ENCODE data around the gene AEBP1. TPM values are rescaled to one million over a fixed set of nuclear protein-coding genes. Genes with fewer than 3 reads are reported as not detected.

The AEBP1 gene
- total and polyA plus RNA-seq, 2 donors (not counting 1 experiment from before 2014, with no cell fraction given): 44.4 to 133 TPM

DNA sequence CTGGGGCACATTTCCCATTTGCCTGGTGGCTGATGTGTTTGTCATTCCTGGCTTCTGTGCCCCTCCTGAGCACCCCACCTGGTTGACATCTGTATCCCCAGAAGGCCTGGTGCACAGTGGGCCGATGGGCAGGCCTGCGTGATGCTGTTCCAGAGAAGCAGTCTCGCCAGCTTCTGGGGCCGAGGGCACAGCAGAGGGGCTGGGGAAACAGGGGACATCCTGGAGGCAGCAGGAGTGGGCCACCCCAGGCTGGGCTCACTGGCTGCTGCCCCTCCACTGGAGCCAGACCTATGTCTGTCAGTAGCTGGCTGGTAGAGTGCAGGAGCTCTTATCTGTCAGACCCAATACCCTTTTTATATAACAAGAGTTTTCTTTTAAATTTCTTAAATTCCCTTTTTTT lies 37.9 kb downstream of the AEBP1 start:
- H3K4me3 ChIP-seq (replicated peaks in 1 of 4; ENCODE audit: control extremely low read depth in 1 of 4, insufficient read depth in 1 of 4, low read depth in 3 of 4, low read length in 4 of 4): no peak overlapping the region
- H3K79me2 ChIP-seq (ENCODE audit: control insufficient read depth, insufficient read depth, low read length): no peaks in the 10 kb centered on the region
- no peaks in the 10 kb centered on the region for H3K9me3 ChIP-seq (ENCODE audit: control insufficient read depth, insufficient read depth, low read depth, low read length)
- no peak overlapping the region for H3K9ac ChIP-seq (ENCODE audit: insufficient read depth, low read length)
- TF ChIP-seq CTCF (conservative IDR thresholded peaks at IDR 0.05 in 1 of 2, IDR thresholded peaks at IDR 0.05 in 1 of 2; ENCODE audit: low read depth in 1 of 2, low read length in 2 of 2) (no peak), EZH2 (IDR thresholded peaks at IDR 0.05; ENCODE audit: low read length, missing control alignments) (no peak)
- no peaks in the 10 kb centered on the region for H3K4me1 ChIP-seq (ENCODE audit: control insufficient read depth, extremely low read depth, insufficient read depth, low read length)
- no peak overlapping the region for H2AFZ ChIP-seq (ENCODE audit: low read length)
- no peak overlapping the region for H3K4me2 ChIP-seq (ENCODE audit: extremely low read depth, insufficient read depth, low read length)
- H3K27me3 ChIP-seq (ENCODE audit: control insufficient read depth, insufficient read depth, low read length): peaks cover 19% of the 10 kb centered on the region
- no peaks in the 10 kb centered on the region for H3K36me3 ChIP-seq (ENCODE audit: control insufficient read depth, insufficient read depth, low read length)
- H4K20me1 ChIP-seq (ENCODE audit: control insufficient read depth, extremely low read depth, insufficient read depth, low read length): no peaks in the 10 kb centered on the region
- no peak for DNase-seq (ENCODE audit: low read depth in 2 of 2)
- H3K27ac ChIP-seq (ENCODE audit: insufficient read depth, low read length): no peak overlapping the region

DNA sequence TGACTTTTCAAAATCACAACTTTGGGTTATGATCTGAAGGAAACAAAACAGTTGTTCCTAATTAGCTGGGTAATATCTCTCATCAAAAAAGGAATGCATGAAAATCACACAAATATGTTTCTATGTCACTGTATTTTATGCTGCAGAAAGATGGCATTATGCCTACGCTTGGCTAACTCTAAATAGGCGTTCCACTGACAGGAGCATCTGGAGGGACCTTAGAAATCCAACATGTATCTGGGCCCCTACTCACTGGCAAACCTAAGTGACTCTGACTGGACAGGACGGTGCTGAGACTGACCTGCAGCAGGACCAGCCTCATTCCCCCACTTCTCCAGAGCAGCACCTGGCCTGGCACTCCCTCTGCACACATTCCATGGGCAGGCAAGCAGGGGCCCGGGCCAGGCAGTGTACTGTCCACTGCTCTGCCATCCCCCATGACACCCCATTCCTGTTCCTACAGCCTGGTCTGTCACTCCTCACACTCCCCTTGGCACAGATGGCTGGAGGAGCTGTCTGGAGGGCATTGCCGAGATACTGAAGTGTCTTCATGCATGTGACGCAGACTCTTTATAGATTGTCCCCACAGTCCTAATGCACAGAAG lies 39.6 kb downstream of the AEBP1 start:
- no peak overlapping the region for H2AFZ ChIP-seq (ENCODE audit: low read length)
- DNase-seq (ENCODE audit: low read depth in 2 of 2): no peak

GRCh38 chr7:44144426-44144967 lies 40.4 kb downstream of the AEBP1 start:
- Histone ChIP-seq H3K4me2 (ENCODE audit: extremely low read depth, insufficient read depth, low read length) (no peak overlapping the region), H4K20me1 (ENCODE audit: control insufficient read depth, extremely low read depth, insufficient read depth, low read length) (no peaks in the 10 kb centered on the region), H3K4me1 (ENCODE audit: control insufficient read depth, extremely low read depth, insufficient read depth, low read length) (no peaks in the 10 kb centered on the region), H3K9ac (ENCODE audit: insufficient read depth, low read length) (no peak overlapping the region), H3K79me2 (ENCODE audit: control insufficient read depth, insufficient read depth, low read length) (no peaks in the 10 kb centered on the region), H3K9me3 (ENCODE audit: control insufficient read depth, insufficient read depth, low read depth, low read length) (no peaks in the 10 kb centered on the region), H2AFZ (ENCODE audit: low read length) (no peak overlapping the region), H3K36me3 (ENCODE audit: control insufficient read depth, insufficient read depth, low read length) (no peaks in the 10 kb centered on the region), H3K27ac (ENCODE audit: insufficient read depth, low read length) (no peak overlapping the region), H3K27me3 (ENCODE audit: control insufficient read depth, insufficient read depth, low read length) (peaks cover 19% of the 10 kb centered on the region), H3K4me3 (replicated peaks in 1 of 4; ENCODE audit: control extremely low read depth in 1 of 4, insufficient read depth in 1 of 4, low read depth in 3 of 4, low read length in 4 of 4) (no peak overlapping the region)
- TF ChIP-seq CTCF (conservative IDR thresholded peaks at IDR 0.05 in 1 of 2, IDR thresholded peaks at IDR 0.05 in 1 of 2; ENCODE audit: low read depth in 1 of 2, low read length in 2 of 2): no peak
- no peak for TF ChIP-seq EZH2 (IDR thresholded peaks at IDR 0.05; ENCODE audit: low read length, missing control alignments)
- no peak for DNase-seq (ENCODE audit: low read depth in 2 of 2)

More for the DNA sequence above, 39.6 kb downstream of the AEBP1 start:
- Histone ChIP-seq H3K4me1 (ENCODE audit: control insufficient read depth, extremely low read depth, insufficient read depth, low read length) (no peaks in the 10 kb centered on the region), H4K20me1 (ENCODE audit: control insufficient read depth, extremely low read depth, insufficient read depth, low read length) (no peaks in the 10 kb centered on the region), H3K27me3 (ENCODE audit: control insufficient read depth, insufficient read depth, low read length) (peaks cover 17% of the 10 kb centered on the region), H3K79me2 (ENCODE audit: control insufficient read depth, insufficient read depth, low read length) (no peaks in the 10 kb centered on the region), H3K36me3 (ENCODE audit: control insufficient read depth, insufficient read depth, low read length) (no peaks in the 10 kb centered on the region), H3K27ac (ENCODE audit: insufficient read depth, low read length) (no peak overlapping the region), H3K4me3 (replicated peaks in 1 of 4; ENCODE audit: control extremely low read depth in 1 of 4, insufficient read depth in 1 of 4, low read depth in 3 of 4, low read length in 4 of 4) (no peak overlapping the region), H3K9me3 (ENCODE audit: control insufficient read depth, insufficient read depth, low read depth, low read length) (no peaks in the 10 kb centered on the region), H3K9ac (ENCODE audit: insufficient read depth, low read length) (no peak overlapping the region), H3K4me2 (ENCODE audit: extremely low read depth, insufficient read depth, low read length) (no peak overlapping the region)
- TF ChIP-seq EZH2 (IDR thresholded peaks at IDR 0.05; ENCODE audit: low read length, missing control alignments) (no peak), CTCF (conservative IDR thresholded peaks at IDR 0.05 in 1 of 2, IDR thresholded peaks at IDR 0.05 in 1 of 2; ENCODE audit: low read depth in 1 of 2, low read length in 2 of 2) (no peak)

Measured in fibroblast of lung (primary cell).